H7 (cell line): ENCODE data around the gene RGS9. TPM values are rescaled to one million over a fixed set of nuclear protein-coding genes. Genes with fewer than 3 reads are reported as not detected.
"Not testable (repeated sequence)": the region's sequence is repeated elsewhere in the genome, so short reads cannot be mapped to it uniquely, and the experiment has no call there.

Experiments used
- DNase-seq: peaks from one replicate; pipeline ENCODE4 v3.0.0; 2012
- H3K27me3 ChIP-seq: 2 replicates; pipeline ENCODE4 v1.6.0; 2011; ENCODE audit warnings: mild to moderate bottlenecking, low read length; ENCODE audit not compliant: control insufficient read depth, insufficient read depth
- H3K36me3 ChIP-seq: replicated peaks from 2 replicates; pipeline ENCODE4 v1.5.1; 2011; ENCODE audit warnings: low read length; ENCODE audit not compliant: control insufficient read depth, insufficient read depth
- H3K4me3 ChIP-seq: 2 replicates; pipeline ENCODE4 v1.5.1; 2011; ENCODE audit warnings: low read depth, mild to moderate bottlenecking, control low read depth, low read length, moderate library complexity; ENCODE audit not compliant: insufficient read depth
- total RNA-seq: library from RNA; depleted of rRNA; stranded (reverse); fragments of >200 nt; shearing (Covaris generic); gene quantifications from 2 replicates; pipeline ENCODE4 v1.2.3, GENCODE V29; 2014; rRNA removed

Gene RGS9
- 5.1 and 7.9 TPM in 2 replicates for total RNA-seq

DNA sequence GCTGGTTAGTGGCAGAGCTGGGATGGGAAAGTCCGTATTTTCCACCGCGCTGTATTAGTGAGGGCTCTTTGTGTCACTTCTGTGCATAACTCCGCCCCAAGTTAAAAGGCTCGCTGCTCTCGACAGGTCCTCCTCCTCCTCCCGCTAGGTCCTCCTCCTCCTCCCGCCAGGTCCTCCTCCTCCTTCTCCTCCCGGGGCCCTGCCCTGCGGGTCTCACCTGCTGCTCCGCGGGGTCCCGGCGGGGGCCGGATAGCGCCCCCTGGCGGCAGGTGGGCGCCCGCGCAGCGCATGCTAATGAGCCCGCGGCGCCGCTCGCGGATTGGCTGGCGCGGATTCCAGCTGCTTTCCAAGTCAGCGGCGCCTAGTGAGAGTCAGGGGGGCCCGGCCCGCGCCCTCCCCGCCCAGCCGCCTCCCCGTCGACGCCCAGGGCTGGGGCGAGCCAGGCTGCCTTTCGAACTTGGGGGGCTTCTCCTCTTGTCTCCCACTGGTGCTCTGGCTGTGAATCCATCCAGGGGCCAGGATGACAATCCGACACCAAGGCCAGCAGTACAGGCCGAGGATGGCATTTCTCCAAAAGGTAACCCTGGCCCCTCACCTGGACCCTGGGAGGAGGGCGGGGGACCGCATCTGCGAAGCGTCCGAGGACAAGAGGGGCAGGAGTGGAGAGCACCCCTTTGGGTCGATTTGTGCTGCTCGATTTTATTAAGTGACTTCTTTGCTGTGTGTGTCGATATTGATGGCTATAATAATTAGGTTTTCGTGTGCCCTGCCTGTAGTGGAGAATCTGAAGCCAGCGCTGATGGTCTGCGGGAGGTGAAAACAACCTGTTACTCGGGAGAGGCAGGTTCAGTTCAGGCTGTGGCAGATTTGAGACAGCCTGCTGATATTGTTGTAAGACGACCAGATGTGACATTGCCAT, at the start of gene RGS9:
RGS9 (plus strand) TSS at position 350 of the 919 bp plus-strand sequence; CDS start at position 521, 171 bp downstream.
- Histone ChIP-seq H3K27me3 (peaks cover 10% of the 10 kb centered on the region), H3K36me3 (no peaks in the 10 kb centered on the region), H3K4me3 (peak within 1 kb of the TSS; percentile 45)
- DNase-seq: peak; percentile 96

DNA sequence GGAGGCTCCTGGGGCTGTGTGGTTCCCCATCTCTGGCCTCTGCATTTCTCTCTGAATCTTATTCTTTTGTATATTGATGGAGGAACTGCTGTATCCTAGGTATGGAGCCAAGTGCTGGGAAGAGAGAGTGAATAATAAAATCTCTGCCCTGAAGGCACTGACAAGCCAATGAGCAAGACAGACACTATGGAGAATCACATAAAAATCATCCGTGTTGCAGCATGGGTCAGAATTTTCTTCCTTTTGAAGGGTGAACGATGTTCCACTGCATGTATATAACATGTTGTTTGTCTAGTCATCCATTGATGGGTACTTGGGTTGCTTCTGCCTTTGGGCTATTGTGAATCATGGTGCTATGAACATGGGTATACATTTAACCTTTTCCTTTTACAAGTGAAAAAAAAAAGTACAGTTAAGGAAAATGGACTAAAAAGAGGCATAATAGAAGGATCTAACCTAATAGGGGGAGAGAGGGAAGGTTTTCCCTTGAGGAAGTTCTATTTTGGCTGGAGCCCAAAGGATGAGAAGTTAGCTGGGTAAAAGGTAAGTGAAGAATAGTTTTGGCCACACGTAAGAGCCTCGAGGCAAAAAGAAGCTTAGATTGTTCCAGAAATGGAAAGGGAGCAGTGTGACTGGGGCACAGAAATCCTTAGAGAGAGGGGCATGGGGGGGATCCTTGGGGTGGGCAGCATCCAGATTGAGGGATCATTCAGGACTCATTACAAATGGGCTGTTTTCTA, 48.4 kb upstream of the RGS9 start:
- Histone ChIP-seq H3K36me3 (no peaks in the 10 kb centered on the region), H3K27me3 (no peaks in the 10 kb centered on the region; the same call in 1 of the 2 replicates), H3K4me3 (no peak overlapping the region)
- no peak for DNase-seq

- DNase-seq: no peak
- H3K27me3 ChIP-seq: no peaks in the 10 kb centered on the region
- H3K36me3 ChIP-seq: no peaks in the 10 kb centered on the region
- no peak overlapping the region for H3K4me3 ChIP-seq
These were observed 44.9 kb upstream of the RGS9 start for GRCh38 chr17:65092262-65092661.

- not testable (repeated sequence) for H3K36me3 ChIP-seq, DNase-seq, H3K27me3 ChIP-seq
These were observed 44.3 kb upstream of the RGS9 start for GRCh38 chr17:65092721-65093356.

DNA sequence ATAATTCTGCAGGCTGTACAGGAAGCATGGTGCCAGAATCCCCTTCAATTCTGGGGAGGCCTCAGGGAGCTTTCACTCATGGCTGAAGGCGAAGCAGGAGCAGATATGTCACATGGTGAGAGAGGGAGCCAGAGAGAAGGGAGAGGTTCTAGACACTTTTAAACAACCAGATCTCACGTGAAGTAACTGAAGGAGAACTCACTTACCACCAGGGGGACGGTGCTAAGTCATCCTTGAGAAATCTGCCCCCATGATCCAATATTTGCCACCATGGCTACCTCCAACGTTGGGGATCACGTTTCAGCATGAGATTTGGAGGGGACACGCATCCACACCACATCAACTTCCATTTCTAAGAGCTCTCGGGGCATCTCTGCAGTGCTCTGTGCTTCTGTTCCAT, 43.2 kb upstream of the RGS9 start:
- DNase-seq: no peak
- Histone ChIP-seq H3K36me3 (no peaks in the 10 kb centered on the region), H3K27me3 (no peaks in the 10 kb centered on the region), H3K4me3 (no peak overlapping the region)

More at GRCh38 chr17:65092721-65093356, 44.3 kb upstream of the RGS9 start:
- H3K4me3 ChIP-seq: not testable (repeated sequence)

GRCh38 chr17:65095465-65095864, 41.7 kb upstream of the RGS9 start:
- H3K36me3 ChIP-seq: no peaks in the 10 kb centered on the region
- H3K27me3 ChIP-seq: no peaks in the 10 kb centered on the region
- no peak overlapping the region for H3K4me3 ChIP-seq
- DNase-seq: no peak

GRCh38 chr17:65096382-65096781, 40.8 kb upstream of the RGS9 start:
- H3K36me3 ChIP-seq, DNase-seq, H3K4me3 ChIP-seq, H3K27me3 ChIP-seq: not testable (repeated sequence)

DNA sequence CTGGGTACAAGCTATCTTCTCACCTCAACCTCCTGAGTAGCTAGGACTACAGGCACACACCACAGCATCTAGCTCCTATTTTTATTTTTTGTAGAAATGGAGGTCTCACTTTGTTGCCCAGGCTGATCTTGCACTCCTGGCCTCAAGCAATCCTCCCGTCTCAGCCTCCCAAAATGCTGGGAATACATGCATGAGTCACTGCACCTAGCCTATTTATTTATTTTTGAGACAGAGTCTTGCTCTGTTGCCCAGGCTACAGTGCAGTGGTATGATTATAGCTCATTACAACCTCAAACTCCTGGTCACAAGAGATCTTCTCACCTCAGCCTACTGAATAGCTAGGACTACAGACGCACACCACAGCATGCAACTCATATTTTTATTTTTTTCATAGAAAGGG, 40.1 kb upstream of the RGS9 start:
- no peaks in the 10 kb centered on the region for H3K36me3 ChIP-seq
- H3K4me3 ChIP-seq: no peak overlapping the region
- no peaks in the 10 kb centered on the region for H3K27me3 ChIP-seq
- DNase-seq: no peak

DNA sequence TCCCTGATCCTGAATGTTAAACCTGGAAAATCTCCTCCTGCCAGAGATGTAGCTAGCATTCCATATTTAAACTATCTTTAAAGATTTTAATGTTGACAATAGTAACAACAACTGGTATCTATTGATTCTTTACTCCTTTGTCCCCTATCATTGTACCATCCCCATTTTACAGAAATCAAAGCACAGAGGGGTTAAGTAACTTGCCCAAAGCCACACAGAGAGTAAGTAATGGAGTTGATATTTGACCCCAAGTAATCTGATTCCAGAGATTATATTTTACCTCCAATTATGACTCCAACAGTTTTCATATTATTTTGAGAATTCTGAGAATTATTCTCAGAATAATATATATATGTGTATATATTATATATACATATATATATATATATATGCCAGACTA, 37.7 kb upstream of the RGS9 start:
- DNase-seq: no peak
- no peaks in the 10 kb centered on the region; the same call in 1 of the 2 replicates for H3K36me3 ChIP-seq
- H3K4me3 ChIP-seq: no peak overlapping the region
- no peaks in the 10 kb centered on the region for H3K27me3 ChIP-seq

GRCh38 chr17:65099941-65100315, 37.2 kb upstream of the RGS9 start:
- peak overlapping the region; percentile 24; the same call in 1 of the 2 replicates for H3K4me3 ChIP-seq
- peak; percentile 42 for DNase-seq
- no peaks in the 10 kb centered on the region; the same call in 1 of the 2 replicates for H3K36me3 ChIP-seq
- no peaks in the 10 kb centered on the region for H3K27me3 ChIP-seq

DNA sequence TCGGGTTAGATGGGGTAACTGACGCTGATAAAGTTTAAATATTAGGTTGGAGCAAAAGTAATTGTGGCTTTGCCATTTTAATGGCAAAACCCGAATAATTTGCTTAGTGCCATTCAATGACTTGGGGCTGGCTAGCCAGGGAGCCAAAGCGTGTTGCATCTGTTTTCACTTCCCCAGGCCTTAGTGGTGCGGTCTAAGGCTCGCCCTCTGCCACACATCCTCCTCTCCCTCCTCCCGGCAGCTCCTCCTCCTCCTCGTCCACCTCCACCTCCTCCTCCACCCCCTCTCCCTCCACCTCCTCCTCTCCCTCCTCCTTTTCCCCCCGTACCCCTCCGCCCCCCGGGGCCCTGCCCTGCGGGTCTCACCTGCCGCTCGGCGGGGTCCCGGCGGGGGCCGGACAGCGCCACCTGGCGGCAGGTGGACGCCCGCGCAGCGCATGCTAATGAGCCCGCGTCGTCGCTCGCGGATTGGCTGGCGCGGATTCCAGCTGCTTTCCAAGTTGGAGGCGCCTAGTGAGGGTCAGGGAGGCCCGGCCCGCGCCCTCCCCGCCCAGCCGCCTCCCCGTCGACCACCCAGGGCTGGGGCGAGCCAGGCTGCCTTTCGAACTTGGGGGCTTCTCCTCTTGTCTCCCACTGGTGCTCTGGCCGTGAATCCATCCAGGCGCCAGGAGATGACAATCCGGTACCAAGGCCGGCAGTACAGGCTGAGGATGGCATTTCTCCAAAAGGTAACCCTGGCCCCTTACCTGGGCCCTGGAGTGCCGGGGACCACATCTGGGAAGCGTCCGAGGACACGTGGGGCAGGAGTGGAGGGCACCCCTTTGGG, 36.6 kb upstream of the RGS9 start:
- peak; percentile 92 for DNase-seq
- H3K4me3 ChIP-seq: peak overlapping the region; percentile 57

GRCh38 chr17:65101371-65101770, 35.8 kb upstream of the RGS9 start:
- Histone ChIP-seq H3K27me3 (no peaks in the 10 kb centered on the region), H3K36me3 (no peaks in the 10 kb centered on the region; the same call in 1 of the 2 replicates), H3K4me3 (peak overlapping the region; percentile 57; the same call in 1 of the 2 replicates)
- no peak for DNase-seq

More for the DNA sequence above, 36.6 kb upstream of the RGS9 start:
- no peaks in the 10 kb centered on the region for H3K27me3 ChIP-seq
- H3K36me3 ChIP-seq: no peaks in the 10 kb centered on the region; the same call in 1 of the 2 replicates

- Histone ChIP-seq H3K4me3 (no peak overlapping the region), H3K27me3 (no peaks in the 10 kb centered on the region), H3K36me3 (no peaks in the 10 kb centered on the region; the same call in 1 of the 2 replicates)
- DNase-seq: no peak
These were observed 34.9 kb upstream of the RGS9 start for GRCh38 chr17:65102235-65102634.

DNA sequence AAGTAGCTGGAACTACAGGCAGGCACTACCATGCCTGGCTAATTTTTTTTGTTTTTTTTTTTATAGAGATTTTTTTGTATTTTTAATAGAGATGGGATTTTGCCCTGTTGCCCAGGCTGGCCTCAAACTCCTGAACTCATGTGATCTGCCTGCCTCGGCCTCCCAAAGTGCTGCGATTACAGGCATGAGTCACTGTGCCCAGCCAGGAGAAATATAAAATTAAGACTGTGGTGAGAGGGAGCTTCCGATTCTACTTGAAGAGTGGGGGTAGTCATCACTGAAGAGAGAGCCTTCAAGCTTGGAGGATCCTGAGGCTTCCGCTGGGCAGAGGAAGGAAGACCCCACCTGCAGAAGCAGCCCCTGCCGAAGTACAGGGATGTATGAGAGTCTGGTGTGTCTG, 34.4 kb upstream of the RGS9 start:
- DNase-seq: no peak
- H3K36me3 ChIP-seq: no peaks in the 10 kb centered on the region; the same call in 1 of the 2 replicates
- no peaks in the 10 kb centered on the region for H3K27me3 ChIP-seq
- no peak overlapping the region for H3K4me3 ChIP-seq
